ENCODE results near the gene ARID1B.

ARID1B gene

GRCh38 chr6:156797901-156798735 is 20.9 kb downstream of the ARID1B start:
- no peak for TF ChIP-seq CTCF (IDR thresholded peaks at IDR 0.05; ENCODE audit: low read depth, low read length, missing control alignments)
- Histone ChIP-seq H3K36me3 (replicated peaks) (no peaks in the 10 kb centered on the region), H3K4me3 (ENCODE audit: low read depth, low read length) (no peak overlapping the region), H3K27me3 (replicated peaks) (no peaks in the 10 kb centered on the region), H3K27ac (no peak overlapping the region)
- in situ Hi-C loops (cut with HindIII; ENCODE audit: low pct_ligation_motif_present, low sequenced_read_pairs), result no loop called here
- DNase-seq, result no peak

- in situ Hi-C loops (cut with HindIII; ENCODE audit: low pct_ligation_motif_present, low sequenced_read_pairs), result no loop called here
- H3K36me3 ChIP-seq (replicated peaks), result no peaks in the 10 kb centered on the region
- TF ChIP-seq CTCF (IDR thresholded peaks at IDR 0.05; ENCODE audit: low read depth, low read length, missing control alignments), result no peak
Observed at GRCh38 chr6:156801712-156802111, 24.5 kb downstream of the ARID1B start.

GRCh38 chr6:156803353-156803752 is 26.2 kb downstream of the ARID1B start:
- DNase-seq, result no peak
- Histone ChIP-seq H3K27ac (no peak overlapping the region), H3K27me3 (replicated peaks) (no peaks in the 10 kb centered on the region), H3K36me3 (replicated peaks) (no peaks in the 10 kb centered on the region), H3K4me3 (ENCODE audit: low read depth, low read length) (no peak overlapping the region)
- no peak for TF ChIP-seq CTCF (IDR thresholded peaks at IDR 0.05; ENCODE audit: low read depth, low read length, missing control alignments)
- in situ Hi-C loops (cut with HindIII; ENCODE audit: low pct_ligation_motif_present, low sequenced_read_pairs), result no loop called here

More at GRCh38 chr6:156801712-156802111, 24.5 kb downstream of the ARID1B start:
- Histone ChIP-seq H3K27ac (no peak overlapping the region), H3K27me3 (replicated peaks) (no peaks in the 10 kb centered on the region), H3K4me3 (ENCODE audit: low read depth, low read length) (no peak overlapping the region)
- no peak for DNase-seq

GRCh38 chr6:156804402-156804801 is 27.2 kb downstream of the ARID1B start:
- Histone ChIP-seq H3K27ac (no peak overlapping the region), H3K4me3 (ENCODE audit: low read depth, low read length) (no peak overlapping the region), H3K27me3 (replicated peaks) (no peaks in the 10 kb centered on the region), H3K36me3 (replicated peaks) (no peaks in the 10 kb centered on the region)
- no peak for TF ChIP-seq CTCF (IDR thresholded peaks at IDR 0.05; ENCODE audit: low read depth, low read length, missing control alignments)
- no peak for DNase-seq
- in situ Hi-C loops (cut with HindIII; ENCODE audit: low pct_ligation_motif_present, low sequenced_read_pairs), result no loop called here

- H3K27me3 ChIP-seq (replicated peaks), result no peaks in the 10 kb centered on the region
- in situ Hi-C loops (cut with HindIII; ENCODE audit: low pct_ligation_motif_present, low sequenced_read_pairs), result no loop called here
- no peak overlapping the region for H3K27ac ChIP-seq
- no peak overlapping the region for H3K4me3 ChIP-seq (ENCODE audit: low read depth, low read length)
- TF ChIP-seq CTCF (IDR thresholded peaks at IDR 0.05; ENCODE audit: low read depth, low read length, missing control alignments), result no peak
- no peak for DNase-seq
- H3K36me3 ChIP-seq (replicated peaks), result no peaks in the 10 kb centered on the region
Observed at GRCh38 chr6:156806155-156806554, 29.0 kb downstream of the ARID1B start.

GRCh38 chr6:156807028-156807427 is 29.9 kb downstream of the ARID1B start:
- no peaks in the 10 kb centered on the region for H3K27me3 ChIP-seq (replicated peaks)
- TF ChIP-seq CTCF (IDR thresholded peaks at IDR 0.05; ENCODE audit: low read depth, low read length, missing control alignments), result no peak
- no peak for DNase-seq
- no peak overlapping the region for H3K4me3 ChIP-seq (ENCODE audit: low read depth, low read length)
- in situ Hi-C loops (cut with HindIII; ENCODE audit: low pct_ligation_motif_present, low sequenced_read_pairs), result no loop called here
- H3K36me3 ChIP-seq (replicated peaks), result no peaks in the 10 kb centered on the region
- no peak overlapping the region for H3K27ac ChIP-seq
